ENCODE results near the gene PAK4.

GRCh38 chr19:39127812-39128515, 2.4 kb downstream of the PAK4 start:
- TF ChIP-seq CTCF (IDR thresholded peaks at IDR 0.05) (no peak), POLR2AphosphoS5 (IDR thresholded peaks at IDR 0.05; ENCODE audit: insufficient read depth in 1 of 2, low read depth in 1 of 2) (no peak), POLR2A (IDR thresholded peaks at IDR 0.05) (no peak)

All from vagina (tissue), 2 donors.